HepG2 (cell line): ENCODE measurements around the gene SNRPD1. TPM values are rescaled to one million over a fixed set of nuclear protein-coding genes. Genes with fewer than 3 reads are reported as not detected.

Source experiments
- ARNT2 ChIP-seq: sonication (generic); formaldehyde crosslinking; IDR thresholded peaks from 2 replicates; pipeline ENCODE4 v1.8.0; 2022; ENCODE audit warnings: mild to moderate bottlenecking, low read depth, missing genetic modification reagents, moderate library complexity
- CHCHD3 ChIP-seq: sonication (generic); formaldehyde crosslinking; IDR thresholded peaks from 2 replicates; pipeline ENCODE4 v1.8.0; 2022; ENCODE audit warnings: mild to moderate bottlenecking, missing genetic modification reagents, moderate library complexity
- CTCF ChIP-seq: sonication (generic); formaldehyde crosslinking; IDR thresholded peaks from 2 replicates; pipeline ENCODE4 v1.5.0; 2020; ENCODE audit warnings: mild to moderate bottlenecking, missing genetic modification reagents, moderate library complexity
- FOXK1 ChIP-seq: sonication (generic); formaldehyde crosslinking; IDR thresholded peaks from 2 replicates; pipeline ENCODE4 v1.4.0; 2020; ENCODE audit warnings: low read depth, missing genetic modification reagents, borderline replicate concordance
- HHEX ChIP-seq: IDR thresholded peaks from 2 replicates; pipeline ENCODE4 v1.6.1; 2016; ENCODE audit warnings: control low read depth
- HNRNPUL1 ChIP-seq: fragments of 200-400 bp; formaldehyde crosslinking; IDR thresholded peaks from 2 replicates; pipeline ENCODE4 v1.6.1; 2017; ENCODE audit warnings: low read depth, mild to moderate bottlenecking, low read length, moderate library complexity
- KDM2A ChIP-seq: sonication (generic); formaldehyde crosslinking; IDR thresholded peaks from 2 replicates; pipeline ENCODE4 v1.4.0; 2020; ENCODE audit warnings: low read depth, missing genetic modification reagents, borderline replicate concordance
- NKX3-1 ChIP-seq: sonication (generic); formaldehyde crosslinking; IDR thresholded peaks from 2 replicates; pipeline ENCODE4 v1.5.0; 2020; ENCODE audit warnings: missing genetic modification reagents
- NR1H2 ChIP-seq: sonication (generic); formaldehyde crosslinking; IDR thresholded peaks from 2 replicates; pipeline ENCODE4 v1.8.1; 2022; ENCODE audit warnings: low read depth, missing genetic modification reagents, borderline replicate concordance
- NRL ChIP-seq: sonication (generic); formaldehyde crosslinking; IDR thresholded peaks from 2 replicates; pipeline ENCODE4 v1.5.0; 2020; ENCODE audit warnings: missing genetic modification reagents, mild to moderate bottlenecking, moderate library complexity, borderline replicate concordance
- SETDB1 ChIP-seq: sonication (generic); formaldehyde crosslinking; IDR thresholded peaks from 2 replicates; pipeline ENCODE4 v1.5.1; 2020; ENCODE audit warnings: missing genetic modification reagents, mild to moderate bottlenecking, borderline replicate concordance
- SIN3A ChIP-seq: IDR thresholded peaks from 2 replicates; pipeline ENCODE4 v1.6.1; 2011; ENCODE audit warnings: low read depth, mild to moderate bottlenecking, control low read depth, low read length, borderline replicate concordance
- SKIL ChIP-seq: sonication (generic); formaldehyde crosslinking; IDR thresholded peaks from 2 replicates; pipeline ENCODE4 v1.8.0; 2022; ENCODE audit warnings: missing genetic modification reagents, mild to moderate bottlenecking, moderate library complexity, borderline replicate concordance
- SP1 ChIP-seq, 2 experiments: fragments of 450-650 bp in 1 of 2; sonication (generic) in 1 of 2; formaldehyde crosslinking in 1 of 2; IDR thresholded peaks; 2 replicates each; pipeline versions ENCODE4 v1.4.0 to v1.6.1; 2016 to 2020; ENCODE audit warnings: missing genetic modification reagents in 1 of 2
- TCF12 ChIP-seq, 2 experiments: fragments of 450-650 bp in 1 of 2; sonication (generic) in 1 of 2; formaldehyde crosslinking in 1 of 2; IDR thresholded peaks; 2 replicates each; pipeline versions ENCODE4 v1.6.1 to v1.8.0; 2017 to 2022; ENCODE audit warnings: antibody characterized with exemption in 1 of 2, mild to moderate bottlenecking in 1 of 2, missing genetic modification reagents in 1 of 2, moderate library complexity in 1 of 2
- TCF7L2 ChIP-seq: IDR thresholded peaks from 2 replicates; pipeline ENCODE4 v1.6.1; 2011; ENCODE audit warnings: mild to moderate bottlenecking, low read depth, low read length, moderate library complexity
- TEAD2 ChIP-seq: sonication (generic); formaldehyde crosslinking; IDR thresholded peaks from 2 replicates; pipeline ENCODE4 v1.9.0; 2021; ENCODE audit warnings: missing genetic modification reagents
- U2AF1 ChIP-seq: fragments of 200-400 bp; formaldehyde crosslinking; optimal IDR thresholded peaks from 2 replicates; pipeline ENCODE3; 2017; ENCODE audit warnings: mild to moderate bottlenecking, low read depth, low read length
- ZNF788 ChIP-seq: sonication (generic); formaldehyde crosslinking; IDR thresholded peaks from 2 replicates; pipeline ENCODE4 v1.5.0; 2020; ENCODE audit warnings: mild to moderate bottlenecking, missing genetic modification reagents, borderline replicate concordance
- ZNF800 ChIP-seq: sonication (generic); formaldehyde crosslinking; IDR thresholded peaks from 2 replicates; pipeline ENCODE4 v1.4.0; 2020; ENCODE audit warnings: missing genetic modification reagents
- ZSCAN21 ChIP-seq: sonication (generic); formaldehyde crosslinking; IDR thresholded peaks from 2 replicates; pipeline ENCODE4 v1.8.0; 2022; ENCODE audit warnings: mild to moderate bottlenecking, missing genetic modification reagents, moderate library complexity, borderline replicate concordance
- ZSCAN29 ChIP-seq: sonication (generic); formaldehyde crosslinking; conservative IDR thresholded peaks from 2 replicates; pipeline ENCODE4 v1.4.0; 2020; ENCODE audit warnings: mild to moderate bottlenecking, missing genetic modification reagents
- polyA plus RNA-seq, 8 experiments: library from polyadenylated mRNA; depleted of rRNA in 3 of 8; stranded (reverse) in 7 of 8; unstranded in 1 of 8; fragments of >200 nt; fragmentation: Illumina TruSeq in 4 of 8; extraction: Trizol in 4 of 8; gene quantifications; 2 replicates each; pipeline versions ENCODE4 v1.2.1 to v1.2.3, GENCODE V29; 2011 to 2016; ENCODE audit warnings: low read depth in 4 of 8, missing spikeins in 1 of 8, mixed read lengths in 1 of 8; ENCODE audit not compliant: insufficient read depth in 1 of 8
- total RNA-seq, 5 experiments: library from RNA; depleted of rRNA; stranded (reverse); fragments of >200 nt; fragmentation: Illumina TruSeq; extraction: Trizol; gene quantifications; 2 replicates each; pipeline ENCODE4 v1.2.3, GENCODE V29; 2016; ENCODE audit warnings: low read depth in 1 of 5

The SNRPD1 gene
- total and polyA plus RNA-seq, 2 of the 13 experiments (the other 11 are each of a cell fraction or from before 2014, with no cell fraction given): 22.7 to 275 TPM

- no peak; the same call in 1 of the 2 replicates for TF ChIP-seq ZSCAN29 (CRISPR knock-in tag)
- TF ChIP-seq TCF12 (IDR thresholded peaks at IDR 0.05): no peak
- TF ChIP-seq TCF12 (CRISPR knock-in tag; IDR thresholded peaks at IDR 0.05): peak; percentile 83; the same call in 1 of the 2 replicates
- peak; percentile 96 for TF ChIP-seq ARNT2 (CRISPR knock-in tag)
- no peak for TF ChIP-seq SETDB1 (CRISPR knock-in tag)
- no peak for TF ChIP-seq TCF7L2
- TF ChIP-seq NR1H2 (CRISPR knock-in tag): peak; percentile 81; the same call in 1 of the 2 replicates
- TF ChIP-seq TEAD2 (CRISPR knock-in tag): no peak
- TF ChIP-seq U2AF1: no peak
- 0 out of 2 replicates have a peak, but pooled peaks have one; percentile 58 for TF ChIP-seq NKX3-1
- TF ChIP-seq SP1 (IDR thresholded peaks at IDR 0.05): no peak
- no peak; the same call in 1 of the 2 replicates for TF ChIP-seq SP1 (CRISPR knock-in tag; IDR thresholded peaks at IDR 0.05)
- peak; percentile 93 for TF ChIP-seq ZNF800 (CRISPR knock-in tag)
- peak; percentile 84; the same call in 1 of the 2 replicates for TF ChIP-seq ZNF788 (CRISPR knock-in tag)
- no peak for TF ChIP-seq HHEX
- peak; percentile 55 for TF ChIP-seq FOXK1 (CRISPR knock-in tag)
- no peak for TF ChIP-seq HNRNPUL1
- TF ChIP-seq SIN3A: 0 out of 2 replicates have a peak, but pooled peaks have one; percentile 19
- TF ChIP-seq CTCF (CRISPR knock-in tag): peak; percentile 97
- 0 out of 2 replicates have a peak, but pooled peaks have one; percentile 36 for TF ChIP-seq CHCHD3 (CRISPR knock-in tag)
- TF ChIP-seq NRL (CRISPR knock-in tag): peak; percentile 80
- TF ChIP-seq ZSCAN21: peak; percentile 93
- peak; percentile 90 for TF ChIP-seq KDM2A
- TF ChIP-seq SKIL: peak; percentile 89; the same call in 1 of the 2 replicates
Observed at GRCh38 chr18:21600526-21601410, 11.3 kb upstream of the SNRPD1 start, which contains the start of gene ESCO1 (continued).
